Mesodermal cell (in vitro differentiated cells): Measurements from ENCODE around the gene NANS.
"Not testable (repeated sequence)": the region's sequence is repeated elsewhere in the genome, so short reads cannot be mapped to it uniquely, and the experiment has no call there.

Source experiments
- H3K27ac ChIP-seq: 2 replicates; pipeline ENCODE4 v1.7.0; 2013; ENCODE audit warnings: mild to moderate bottlenecking, low read depth, low read length, moderate library complexity; ENCODE audit not compliant: severe bottlenecking
- H3K36me3 ChIP-seq: 2 replicates; pipeline ENCODE4 v1.7.1; 2013; ENCODE audit warnings: mild to moderate bottlenecking, low read length, moderate library complexity; ENCODE audit not compliant: control insufficient read depth, insufficient read depth
- H3K4me1 ChIP-seq: one replicate; pipeline ENCODE4 v1.7.1; 2013; ENCODE audit warnings: mild to moderate bottlenecking, low read length; ENCODE audit not compliant: insufficient read depth, control insufficient read depth, poor library complexity, severe bottlenecking
- H3K4me3 ChIP-seq: 2 replicates; pipeline ENCODE4 v1.7.0; 2013; ENCODE audit warnings: low read length, control low read depth, mild to moderate bottlenecking; ENCODE audit not compliant: insufficient read depth, poor library complexity, severe bottlenecking; ENCODE audit errors: extremely low read depth
- H3K9me3 ChIP-seq: 2 replicates; pipeline ENCODE4 v1.7.1; 2013; ENCODE audit warnings: mild to moderate bottlenecking, low read length, moderate library complexity; ENCODE audit not compliant: control insufficient read depth
- WGBS, 2 experiments: methylation state at CpG; one replicate each; pipeline ENCODE4 v1.1.5; 2013; ENCODE audit warnings: missing lambda C conversion rate in 2 of 2; ENCODE audit not compliant: insufficient coverage in 2 of 2; 5-methylcytosine and 5-hydroxymethylcytosine counted together

Gene NANS

DNA sequence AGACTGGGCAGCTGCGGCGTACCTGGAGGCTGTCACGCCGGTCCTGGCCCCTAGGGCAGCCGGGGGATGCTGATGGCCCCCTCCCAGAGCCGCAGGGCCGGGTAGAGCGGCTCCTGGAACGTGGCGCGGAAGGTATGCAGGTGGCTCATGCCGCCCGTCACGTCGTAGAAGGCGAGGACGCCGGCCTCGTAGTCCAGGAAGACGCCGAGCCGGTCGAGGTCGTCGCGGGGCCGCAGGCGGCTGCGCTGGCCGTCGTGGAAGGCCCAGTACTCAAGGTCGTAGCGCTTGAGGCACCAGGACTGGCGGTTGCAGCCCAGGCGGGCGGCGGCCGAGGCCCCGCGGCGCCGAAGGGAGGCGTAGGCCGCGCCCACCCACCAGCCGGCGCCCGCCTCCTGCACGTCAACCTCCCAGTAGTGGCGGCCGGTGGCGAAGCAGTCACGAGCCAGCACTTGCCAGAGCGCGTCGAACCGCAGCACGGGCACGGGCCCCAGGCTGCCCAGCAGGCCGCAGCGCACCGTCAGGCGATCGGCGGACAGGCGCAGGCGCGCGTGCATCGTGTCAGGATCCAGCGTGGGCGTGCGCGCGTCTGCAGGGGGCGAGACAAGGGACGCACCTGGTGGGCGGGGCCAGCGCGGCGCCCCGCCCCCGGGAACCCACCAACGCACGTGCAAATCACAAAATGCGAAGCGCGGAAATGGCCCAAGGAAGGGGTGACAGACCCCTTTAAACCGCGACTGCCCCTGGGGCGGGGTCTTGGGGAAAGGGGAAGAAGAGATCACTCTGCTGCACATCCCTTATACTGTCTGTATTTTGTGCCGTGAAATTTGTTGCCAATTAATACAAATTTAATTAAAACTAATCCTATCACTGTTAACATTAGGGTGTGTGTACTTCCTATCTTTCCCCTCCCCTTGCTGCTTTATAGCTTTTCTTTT is 31.2 kb downstream of the NANS start:
- whole genome bisulfite sequencing, 2 experiments, result 93 to 97% methylated on average over 56 to 90 of the region's 92 CpGs
- Histone ChIP-seq H3K27ac (no peak overlapping the region), H3K4me3 (no peak overlapping the region), H3K36me3 (peaks cover 18% of the 10 kb centered on the region), H3K4me1 (no peaks in the 10 kb centered on the region), H3K9me3 (no peaks in the 10 kb centered on the region)

DNA sequence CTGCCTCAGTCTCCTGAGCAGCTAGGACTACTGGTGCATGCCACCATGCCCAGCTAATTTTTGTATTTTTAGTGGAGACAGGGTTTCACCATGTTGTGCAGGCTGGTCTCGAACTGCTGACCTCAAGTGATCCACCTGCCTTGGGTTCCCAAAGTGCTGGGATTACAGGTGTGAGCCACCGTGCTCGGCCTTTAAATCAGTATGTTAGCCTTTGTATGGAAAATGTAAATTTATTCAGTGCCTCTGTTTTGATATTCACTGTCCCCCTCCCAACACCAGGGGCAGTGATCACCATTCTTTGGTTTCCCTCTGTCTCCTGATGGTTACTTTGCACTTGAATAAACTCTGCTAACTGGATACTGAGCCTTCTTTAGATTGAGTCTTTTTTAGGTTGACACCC is 34.1 kb downstream of the NANS start:
- not testable (repeated sequence) for H3K4me1 ChIP-seq
- WGBS, 2 experiments, result 50 to 90% methylated on average over 1 to 3 of the region's 3 CpGs

DNA sequence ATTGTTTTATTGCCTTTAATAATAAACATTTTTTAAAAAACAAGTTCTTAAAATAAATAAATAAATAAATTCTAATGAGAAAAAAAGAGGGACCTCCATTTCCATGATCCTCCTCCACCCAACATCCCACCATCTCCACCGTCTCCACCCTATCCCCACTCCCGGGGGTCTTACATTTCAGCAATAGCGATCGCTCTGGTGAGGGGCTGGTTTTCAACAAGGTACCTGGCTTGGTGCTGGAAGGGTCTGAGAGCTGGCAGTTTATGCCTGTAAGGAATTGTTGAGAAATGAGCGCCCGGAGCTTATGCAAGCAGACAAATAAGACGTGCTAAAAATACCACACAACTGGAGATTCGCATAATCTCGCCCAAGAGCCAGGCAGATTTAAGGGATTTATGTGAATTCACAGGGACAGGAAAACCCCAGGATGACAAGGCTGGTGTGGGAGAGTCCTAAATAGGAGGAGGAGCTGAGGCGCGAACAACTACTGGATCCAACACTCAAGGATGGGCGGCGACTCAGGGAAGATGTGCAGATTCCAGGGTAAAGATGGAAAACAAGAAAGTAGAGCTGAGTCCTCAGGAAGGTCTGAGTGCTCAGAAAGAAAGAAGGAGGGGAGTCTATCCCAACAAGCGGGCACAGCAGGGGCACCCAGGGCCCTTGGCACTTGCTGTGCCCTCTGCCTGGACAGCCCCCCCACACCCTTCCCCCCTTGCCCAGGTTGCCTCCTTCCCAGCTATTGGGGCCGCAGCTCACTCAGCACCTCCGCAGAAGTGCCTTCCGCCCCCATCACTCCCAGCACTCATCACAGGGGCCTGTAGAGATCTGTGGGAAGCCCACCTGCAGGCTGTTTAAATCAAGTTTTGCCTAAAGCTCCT is 35.4 kb downstream of the NANS start:
- WGBS, 2 experiments, result 74 to 75% methylated on average over 10 to 13 of the region's 17 CpGs
- H3K4me1 ChIP-seq, result no peaks in the 10 kb centered on the region

More for the DNA sequence above, 34.1 kb downstream of the NANS start:
- not testable (repeated sequence) for H3K4me3 ChIP-seq, H3K9me3 ChIP-seq, H3K36me3 ChIP-seq, H3K27ac ChIP-seq

DNA sequence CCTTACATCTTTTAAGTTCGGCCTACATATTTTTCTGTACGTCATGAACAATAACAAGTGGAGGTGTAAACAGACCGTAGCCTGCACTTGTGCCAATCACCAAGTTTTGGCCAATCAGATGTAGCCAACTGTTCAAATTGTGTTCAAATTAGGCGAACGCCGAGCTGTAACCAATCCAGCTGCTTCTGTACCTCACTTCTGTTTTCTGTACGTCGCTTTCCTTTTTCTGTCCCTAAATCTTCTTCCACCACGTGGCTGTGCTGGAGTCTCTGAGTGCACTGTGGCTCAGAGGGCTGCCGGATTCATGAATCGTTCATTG is 36.0 kb downstream of the NANS start:
- Histone ChIP-seq H3K4me3 (no peak overlapping the region), H3K9me3 (no peaks in the 10 kb centered on the region), H3K27ac (no peak overlapping the region), H3K4me1 (no peaks in the 10 kb centered on the region), H3K36me3 (no peaks in the 10 kb centered on the region)
- WGBS, 2 experiments, result 88 to 93% methylated on average over 8 to 11 of the region's 11 CpGs

More for the DNA sequence above, 35.4 kb downstream of the NANS start:
- Histone ChIP-seq H3K4me3 (no peak overlapping the region), H3K27ac (no peak overlapping the region), H3K36me3 (no peaks in the 10 kb centered on the region), H3K9me3 (no peaks in the 10 kb centered on the region)

DNA sequence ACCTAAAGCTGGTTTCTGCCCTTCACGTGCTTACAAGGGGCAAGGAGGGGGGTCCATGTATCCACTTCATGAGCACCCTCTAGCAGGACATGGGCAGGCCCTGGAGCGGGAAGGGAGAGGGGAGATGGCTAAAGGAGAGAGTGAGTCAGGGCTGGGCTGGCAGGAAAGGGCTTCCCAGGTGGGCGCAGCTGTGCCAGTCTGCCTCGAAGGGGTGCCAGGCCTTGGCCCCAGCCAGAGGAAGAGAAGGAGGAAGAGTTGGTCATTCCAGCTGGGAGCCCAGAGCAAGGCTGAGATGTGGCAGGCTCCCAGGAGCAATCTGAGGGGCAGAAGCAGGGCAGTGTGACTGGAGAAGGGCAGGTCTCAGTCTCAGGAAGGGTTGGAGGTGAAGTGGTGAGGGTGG is 37.8 kb downstream of the NANS start:
- Histone ChIP-seq H3K4me1 (no peaks in the 10 kb centered on the region), H3K4me3 (no peak overlapping the region), H3K9me3 (no peaks in the 10 kb centered on the region), H3K27ac (no peak overlapping the region), H3K36me3 (no peaks in the 10 kb centered on the region)
- 100% methylated on average over 2 of the region's 4 CpGs for whole genome bisulfite sequencing, 2 experiments

DNA sequence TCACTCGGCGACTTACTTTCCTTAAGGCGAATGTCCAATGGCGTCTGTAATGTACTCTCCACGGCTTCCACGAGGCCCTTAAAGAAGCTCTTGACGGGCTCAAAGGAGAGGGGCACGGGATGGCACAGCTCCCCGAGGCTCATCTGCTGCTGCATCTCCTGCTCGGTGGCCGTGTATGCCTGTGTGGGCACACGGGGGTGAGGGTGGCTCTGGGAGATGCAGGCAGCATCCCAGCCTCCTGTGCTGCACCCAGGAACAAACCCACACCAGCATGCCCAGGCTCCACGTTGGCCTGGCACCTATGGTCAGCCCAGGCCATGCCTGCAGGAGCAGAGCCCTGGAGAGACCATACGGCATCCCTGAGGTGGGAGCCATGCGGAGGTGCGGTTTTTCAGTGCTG is 38.3 kb downstream of the NANS start:
- no peak overlapping the region for H3K27ac ChIP-seq
- no peak overlapping the region for H3K4me3 ChIP-seq
- no peaks in the 10 kb centered on the region for H3K9me3 ChIP-seq
- no peaks in the 10 kb centered on the region for H3K36me3 ChIP-seq
- no peaks in the 10 kb centered on the region for H3K4me1 ChIP-seq
- 91 to 93% methylated on average over 16 of the region's 16 CpGs for WGBS, 2 experiments

DNA sequence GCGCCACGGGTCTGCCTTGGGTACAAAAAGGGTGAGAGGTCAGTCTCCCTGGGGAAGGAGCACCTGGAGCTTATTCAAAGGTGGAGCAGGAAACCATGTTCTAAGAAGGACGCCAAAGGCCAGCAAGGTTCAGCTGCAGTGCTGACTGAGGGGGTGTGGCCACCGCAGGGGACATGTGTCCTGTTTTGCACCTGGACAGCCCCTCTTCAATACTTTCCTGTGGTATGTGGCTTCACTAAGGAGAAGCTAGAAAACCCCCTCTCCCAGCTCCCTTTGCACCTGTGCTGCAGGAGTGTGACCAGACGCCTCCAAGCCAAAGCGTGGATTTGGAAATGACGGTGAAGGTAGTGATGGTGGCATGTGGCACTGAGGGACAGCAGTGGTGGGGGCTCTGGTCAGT is 38.9 kb downstream of the NANS start:
- WGBS, 2 experiments, result 92 to 94% methylated on average over 5 to 7 of the region's 7 CpGs
- no peak overlapping the region for H3K4me3 ChIP-seq

DNA sequence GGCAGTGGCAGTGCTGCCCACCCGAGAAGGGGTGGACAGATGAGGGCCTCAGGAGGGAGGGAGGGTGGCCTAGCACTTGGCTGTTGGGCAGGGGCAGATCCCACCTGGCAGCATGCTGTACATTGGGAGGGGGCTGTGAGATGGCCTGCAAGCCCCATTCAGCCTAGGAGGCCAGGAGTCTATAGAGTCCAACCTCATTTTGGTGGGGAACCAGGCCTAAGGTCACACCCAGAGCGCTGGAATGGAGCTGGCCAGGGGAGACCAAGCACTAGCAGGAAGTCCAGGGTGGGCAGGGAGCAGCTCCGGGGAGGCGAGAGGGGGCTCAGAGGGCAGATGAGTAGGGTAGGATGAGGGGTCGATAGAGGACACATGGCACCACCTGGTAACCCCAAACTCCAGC is 39.6 kb downstream of the NANS start:
- Histone ChIP-seq H3K9me3 (no peaks in the 10 kb centered on the region), H3K4me3 (no peak overlapping the region), H3K27ac (no peak overlapping the region), H3K4me1 (no peaks in the 10 kb centered on the region), H3K36me3 (no peaks in the 10 kb centered on the region)
- 96 to 100% methylated on average over 1 to 4 of the region's 5 CpGs for WGBS, 2 experiments

More for the DNA sequence above, 38.9 kb downstream of the NANS start:
- Histone ChIP-seq H3K27ac (no peak overlapping the region), H3K9me3 (no peaks in the 10 kb centered on the region), H3K4me1 (no peaks in the 10 kb centered on the region), H3K36me3 (no peaks in the 10 kb centered on the region)

DNA sequence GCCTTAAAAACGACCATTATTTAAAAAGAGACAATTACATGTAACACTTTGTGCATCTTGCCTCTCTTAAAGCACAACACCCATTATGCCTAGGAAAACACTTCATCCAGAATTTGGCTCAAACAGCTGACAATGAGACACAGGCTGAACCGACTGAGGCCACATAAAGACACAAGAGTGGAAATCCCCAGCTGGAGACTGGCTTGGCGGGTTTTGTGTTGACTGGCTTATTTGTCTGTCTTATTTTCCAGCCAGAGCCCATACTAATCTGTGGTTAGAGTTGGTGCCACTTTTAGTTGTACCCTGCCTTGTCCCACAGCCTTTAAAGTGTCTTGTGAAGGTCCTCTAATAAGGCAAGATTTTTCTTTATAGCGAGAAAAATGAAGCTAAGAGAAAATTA is 41.3 kb downstream of the NANS start:
- Histone ChIP-seq H3K9me3 (no peaks in the 10 kb centered on the region), H3K36me3 (no peaks in the 10 kb centered on the region), H3K27ac (no peak overlapping the region), H3K4me3 (no peak overlapping the region), H3K4me1 (no peaks in the 10 kb centered on the region)
- WGBS, 2 experiments, result 91% methylated on average over 1 to 3 of the region's 4 CpGs

DNA sequence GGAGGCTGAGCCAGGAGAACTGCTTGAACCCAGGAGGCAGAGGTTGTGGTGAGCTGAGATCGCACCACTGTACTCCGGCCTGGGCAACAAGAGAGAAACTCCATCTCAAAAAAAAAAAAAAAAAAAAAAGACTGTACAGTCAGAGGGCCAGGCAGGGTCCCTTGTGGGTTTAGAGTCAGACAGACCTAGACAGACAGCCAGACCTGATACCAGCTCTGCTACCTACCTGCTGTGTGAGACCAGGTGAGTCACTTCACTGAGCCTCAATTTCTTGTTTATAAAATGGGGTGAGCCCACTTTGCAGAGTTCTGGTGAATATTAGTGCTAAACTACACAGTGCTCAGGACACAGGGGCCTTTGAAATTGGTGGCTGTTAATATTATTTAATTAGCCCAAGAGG is 42.8 kb downstream of the NANS start:
- H3K36me3 ChIP-seq, result no peaks in the 10 kb centered on the region
- H3K4me3 ChIP-seq, result no peak overlapping the region
- H3K9me3 ChIP-seq, result no peaks in the 10 kb centered on the region
- H3K27ac ChIP-seq, result no peak overlapping the region
- no peaks in the 10 kb centered on the region for H3K4me1 ChIP-seq
- WGBS, 2 experiments, result no CpG with 5 or more reads among the region's 2 CpGs
